Stimulated activated CD8-positive, alpha-beta memory T cell treated with anti-CD3 and anti-CD28 coated beads, Interleukin-4, amount 100 ng/mL, for 24 hours (primary cell): ENCODE data around the gene IRF2BP1.
"Not testable (repeated sequence)": the region's sequence is repeated elsewhere in the genome, so short reads cannot be mapped to it uniquely, and the experiment has no call there.

ENCODE experiments used
- DNase-seq: peaks from one replicate; pipeline ENCODE4 v3.0.0-alpha.2; 2020; ENCODE audit warnings: low read depth

IRF2BP1 gene

GRCh38 chr19:45882652-45883585 is 3.0 kb downstream of the IRF2BP1 start:
- peak; percentile 75 for DNase-seq

- no peak for DNase-seq
Measured at GRCh38 chr19:45881909-45882528, 3.9 kb downstream of the IRF2BP1 start.

GRCh38 chr19:45881082-45881908 is 4.6 kb downstream of the IRF2BP1 start:
- no peak for DNase-seq

- no peak for DNase-seq
Measured at GRCh38 chr19:45879971-45880370, 6.0 kb downstream of the IRF2BP1 start.

- DNase-seq = no peak
Measured at GRCh38 chr19:45879055-45879454, 6.9 kb downstream of the IRF2BP1 start.

GRCh38 chr19:45878043-45878794 is 7.7 kb downstream of the IRF2BP1 start:
- DNase-seq = no peak

- DNase-seq = no peak
Measured at GRCh38 chr19:45876411-45877197, 9.3 kb downstream of the IRF2BP1 start.

GRCh38 chr19:45876161-45876410 is 9.9 kb downstream of the IRF2BP1 start:
- DNase-seq = no peak

GRCh38 chr19:45874620-45874966 is 11.3 kb downstream of the IRF2BP1 start:
- DNase-seq = no peak

- no peak for DNase-seq
Measured at GRCh38 chr19:45873219-45873772, 12.6 kb downstream of the IRF2BP1 start.

- no peak for DNase-seq
Measured at GRCh38 chr19:45872095-45872919, 13.6 kb downstream of the IRF2BP1 start.

- DNase-seq = no peak
Measured at GRCh38 chr19:45870798-45871197, 15.1 kb downstream of the IRF2BP1 start.

GRCh38 chr19:45867241-45867640 is 18.7 kb downstream of the IRF2BP1 start:
- DNase-seq = not testable (repeated sequence)

GRCh38 chr19:45866400-45867176 is 19.4 kb downstream of the IRF2BP1 start:
- DNase-seq = no peak

GRCh38 chr19:45865269-45865948 is 20.5 kb downstream of the IRF2BP1 start:
- DNase-seq = no peak

- no peak for DNase-seq
Measured at GRCh38 chr19:45864629-45865082, 21.3 kb downstream of the IRF2BP1 start.

- DNase-seq = no peak
Measured at GRCh38 chr19:45863840-45864628, 21.9 kb downstream of the IRF2BP1 start, which contains the start of gene FOXA3. Gene FOXA3 (plus strand): TSS chr19:45864326. CDS start chr19:45864457, 131 bp downstream.
